NCI-H1048 (cell line): ENCODE results near the gene NYAP2.

Experiments
- DNase-seq: peaks from one replicate; lab custom pipeline; 2025; lab: John Stamatoyannopoulos, UW

NYAP2 gene

GRCh38 chr2:225620227-225620626 is 220.7 kb downstream of the NYAP2 start:
- DNase-seq, result no peak

- DNase-seq, result no peak
These were observed 231.5 kb downstream of the NYAP2 start for GRCh38 chr2:225630824-225631533.

- no peak for DNase-seq
These were observed 232.8 kb downstream of the NYAP2 start for GRCh38 chr2:225632351-225632750.

- no peak for DNase-seq
These were observed 237.0 kb downstream of the NYAP2 start for GRCh38 chr2:225636558-225636957.

GRCh38 chr2:225637259-225637658 is 237.7 kb downstream of the NYAP2 start:
- DNase-seq, result no peak

- no peak for DNase-seq
These were observed 241.0 kb downstream of the NYAP2 start for GRCh38 chr2:225640550-225640949.

- DNase-seq, result no peak
These were observed 249.8 kb downstream of the NYAP2 start for GRCh38 chr2:225649274-225649673.

GRCh38 chr2:225650041-225650440 is 250.5 kb downstream of the NYAP2 start:
- no peak for DNase-seq

GRCh38 chr2:225660262-225661131 is 261.0 kb downstream of the NYAP2 start:
- peak; percentile 36 for DNase-seq

- no peak for DNase-seq
These were observed 262.6 kb downstream of the NYAP2 start for GRCh38 chr2:225662101-225662500.

GRCh38 chr2:225667445-225667844 is 267.9 kb downstream of the NYAP2 start:
- DNase-seq, result no peak

GRCh38 chr2:225668606-225669266 is 269.2 kb downstream of the NYAP2 start:
- peak; percentile 32 for DNase-seq

GRCh38 chr2:225670111-225670974 is 270.8 kb downstream of the NYAP2 start:
- DNase-seq, result no peak

- no peak for DNase-seq
These were observed 279.3 kb downstream of the NYAP2 start for GRCh38 chr2:225678792-225679191.

GRCh38 chr2:225683258-225683657 is 283.7 kb downstream of the NYAP2 start:
- no peak for DNase-seq

GRCh38 chr2:225690153-225690552 is 290.6 kb downstream of the NYAP2 start:
- no peak for DNase-seq

- DNase-seq, result no peak
These were observed 292.2 kb downstream of the NYAP2 start for GRCh38 chr2:225691711-225692110.

GRCh38 chr2:225693259-225693658 is 293.7 kb downstream of the NYAP2 start:
- no peak for DNase-seq

GRCh38 chr2:225694664-225695063 is 295.2 kb downstream of the NYAP2 start:
- DNase-seq, result no peak

- no peak for DNase-seq
These were observed 298.4 kb downstream of the NYAP2 start for GRCh38 chr2:225697936-225698335.
